Measurements from ENCODE around the gene LAPTM4A. TPM values are rescaled to one million over a fixed set of nuclear protein-coding genes. Genes with fewer than 3 reads are reported as not detected.

The LAPTM4A gene
- total RNA-seq, 1 donor from 2014 or later: 300 TPM

DNA sequence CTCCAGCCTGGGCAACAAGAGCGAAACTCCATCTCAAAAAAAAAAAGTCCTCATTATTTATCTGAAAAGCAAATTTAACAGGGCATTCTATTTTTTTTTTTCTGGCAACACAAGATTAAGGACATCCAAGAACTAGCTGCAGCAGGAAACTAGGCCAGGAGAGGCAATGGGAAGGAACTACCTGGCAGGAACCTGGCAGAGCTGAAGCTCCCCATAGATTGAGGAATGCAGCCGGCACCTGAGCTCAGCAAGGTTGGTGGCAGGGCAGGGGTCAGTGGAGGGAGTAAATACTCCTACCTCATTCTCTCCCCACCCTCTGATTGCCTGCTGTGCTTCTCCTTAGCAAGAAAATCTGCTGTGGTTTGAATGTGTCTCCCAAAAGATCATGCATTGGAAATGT is 30.4 kb upstream of the LAPTM4A start:
- FAIRE-seq: no peak
- H3K79me2 ChIP-seq (ENCODE audit: insufficient read depth, low read length): no peaks in the 10 kb centered on the region
- Mint-ChIP-seq H3K27me3 (ENCODE audit: low read depth, unreplicated experiment) (peaks cover 4% of the 10 kb centered on the region), H3K4me1 (ENCODE audit: low read depth, unreplicated experiment) (no peaks in the 10 kb centered on the region), H3K27ac (ENCODE audit: unreplicated experiment) (no peak overlapping the region), H3K36me3 (ENCODE audit: low read depth, unreplicated experiment) (peaks cover 4% of the 10 kb centered on the region), H3K9me3 (ENCODE audit: unreplicated experiment) (peaks cover 3% of the 10 kb centered on the region), H3K4me3 (ENCODE audit: unreplicated experiment) (no peak overlapping the region)
- no peak for TF ChIP-seq EZH2 (IDR thresholded peaks at IDR 0.05; ENCODE audit: insufficient read depth, low read length)
- TF ChIP-seq, protein P1, sequence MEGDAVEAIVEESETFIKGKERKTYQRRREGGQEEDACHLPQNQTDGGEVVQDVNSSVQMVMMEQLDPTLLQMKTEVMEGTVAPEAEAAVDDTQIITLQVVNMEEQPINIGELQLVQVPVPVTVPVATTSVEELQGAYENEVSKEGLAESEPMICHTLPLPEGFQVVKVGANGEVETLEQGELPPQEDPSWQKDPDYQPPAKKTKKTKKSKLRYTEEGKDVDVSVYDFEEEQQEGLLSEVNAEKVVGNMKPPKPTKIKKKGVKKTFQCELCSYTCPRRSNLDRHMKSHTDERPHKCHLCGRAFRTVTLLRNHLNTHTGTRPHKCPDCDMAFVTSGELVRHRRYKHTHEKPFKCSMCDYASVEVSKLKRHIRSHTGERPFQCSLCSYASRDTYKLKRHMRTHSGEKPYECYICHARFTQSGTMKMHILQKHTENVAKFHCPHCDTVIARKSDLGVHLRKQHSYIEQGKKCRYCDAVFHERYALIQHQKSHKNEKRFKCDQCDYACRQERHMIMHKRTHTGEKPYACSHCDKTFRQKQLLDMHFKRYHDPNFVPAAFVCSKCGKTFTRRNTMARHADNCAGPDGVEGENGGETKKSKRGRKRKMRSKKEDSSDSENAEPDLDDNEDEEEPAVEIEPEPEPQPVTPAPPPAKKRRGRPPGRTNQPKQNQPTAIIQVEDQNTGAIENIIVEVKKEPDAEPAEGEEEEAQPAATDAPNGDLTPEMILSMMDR (IDR thresholded peaks at IDR 0.05; ENCODE audit: insufficient read depth, low read depth, low read length): no peak
- no peaks in the 10 kb centered on the region for H3K27me3 ChIP-seq (ENCODE audit: insufficient read depth, low read length)
- H3K4me1 ChIP-seq (ENCODE audit: insufficient read depth, low read length): no peaks in the 10 kb centered on the region
- DNase-seq (ENCODE audit: low read depth): no peak
- H2AFZ ChIP-seq (ENCODE audit: low read depth, low read length): no peak overlapping the region
- H3K9ac ChIP-seq (ENCODE audit: low read length): no peak overlapping the region
- H3K27ac ChIP-seq (ENCODE audit: low read depth, low read length): no peak overlapping the region
- no peaks in the 10 kb centered on the region for H3K36me3 ChIP-seq (ENCODE audit: insufficient read depth, low read length)
- H3K9me3 ChIP-seq (ENCODE audit: insufficient read depth, low read depth, low read length): peaks cover 1% of the 10 kb centered on the region
- H3K4me2 ChIP-seq (ENCODE audit: low read length): no peak overlapping the region
- no peak overlapping the region for H3K4me3 ChIP-seq (ENCODE audit: insufficient read depth, low read depth, low read length)
- no peaks in the 10 kb centered on the region for H4K20me1 ChIP-seq (ENCODE audit: insufficient read depth, low read length)

DNA sequence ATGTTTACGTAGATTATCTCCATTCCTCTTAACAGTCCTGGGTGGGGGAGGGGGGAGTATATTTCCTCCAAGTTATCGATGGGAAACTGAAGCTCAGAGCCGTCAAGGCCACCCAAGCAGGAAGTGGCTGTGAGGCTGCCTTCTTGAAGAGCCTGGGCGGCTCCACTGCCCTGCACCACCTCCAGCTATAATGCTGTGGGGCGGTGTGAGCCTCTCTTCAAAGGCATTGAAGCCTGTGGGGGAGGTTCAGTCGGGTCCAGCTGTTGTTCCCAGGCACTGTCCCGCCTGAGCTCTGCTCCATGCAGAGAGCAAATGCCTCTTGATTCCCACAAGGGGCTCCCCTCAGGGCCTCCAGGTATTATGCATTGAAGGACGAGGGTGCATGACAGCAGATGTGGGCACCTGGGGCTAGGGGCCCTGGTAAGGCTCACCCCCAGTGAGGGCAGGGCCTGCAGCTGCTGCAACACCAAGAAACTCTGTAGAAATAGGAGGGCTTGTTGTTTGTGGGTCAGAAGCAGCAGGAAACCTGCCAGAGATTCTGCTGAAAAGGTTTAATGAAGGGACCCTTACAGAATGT is 29.5 kb upstream of the LAPTM4A start:
- Mint-ChIP-seq H3K27me3 (ENCODE audit: low read depth, unreplicated experiment) (peaks cover 4% of the 10 kb centered on the region), H3K27ac (ENCODE audit: unreplicated experiment) (no peak overlapping the region), H3K4me1 (ENCODE audit: low read depth, unreplicated experiment) (no peaks in the 10 kb centered on the region), H3K36me3 (ENCODE audit: low read depth, unreplicated experiment) (peaks cover 4% of the 10 kb centered on the region), H3K4me3 (ENCODE audit: unreplicated experiment) (no peak overlapping the region), H3K9me3 (ENCODE audit: unreplicated experiment) (peaks cover 3% of the 10 kb centered on the region)
- Histone ChIP-seq H3K4me1 (ENCODE audit: insufficient read depth, low read length) (no peaks in the 10 kb centered on the region), H3K79me2 (ENCODE audit: insufficient read depth, low read length) (no peaks in the 10 kb centered on the region), H3K4me3 (ENCODE audit: insufficient read depth, low read depth, low read length) (no peak overlapping the region), H3K27ac (ENCODE audit: low read depth, low read length) (no peak overlapping the region), H2AFZ (ENCODE audit: low read depth, low read length) (no peak overlapping the region), H3K9me3 (ENCODE audit: insufficient read depth, low read depth, low read length) (peaks cover 3% of the 10 kb centered on the region), H3K27me3 (ENCODE audit: insufficient read depth, low read length) (no peaks in the 10 kb centered on the region), H3K4me2 (ENCODE audit: low read length) (no peak overlapping the region), H4K20me1 (ENCODE audit: insufficient read depth, low read length) (no peaks in the 10 kb centered on the region), H3K9ac (ENCODE audit: low read length) (no peak overlapping the region), H3K36me3 (ENCODE audit: insufficient read depth, low read length) (no peaks in the 10 kb centered on the region)
- TF ChIP-seq EZH2 (IDR thresholded peaks at IDR 0.05; ENCODE audit: insufficient read depth, low read length): no peak
- TF ChIP-seq, protein P1 (IDR thresholded peaks at IDR 0.05; ENCODE audit: insufficient read depth, low read depth, low read length): no peak
- DNase-seq (ENCODE audit: low read depth): no peak
- FAIRE-seq: no peak

DNA sequence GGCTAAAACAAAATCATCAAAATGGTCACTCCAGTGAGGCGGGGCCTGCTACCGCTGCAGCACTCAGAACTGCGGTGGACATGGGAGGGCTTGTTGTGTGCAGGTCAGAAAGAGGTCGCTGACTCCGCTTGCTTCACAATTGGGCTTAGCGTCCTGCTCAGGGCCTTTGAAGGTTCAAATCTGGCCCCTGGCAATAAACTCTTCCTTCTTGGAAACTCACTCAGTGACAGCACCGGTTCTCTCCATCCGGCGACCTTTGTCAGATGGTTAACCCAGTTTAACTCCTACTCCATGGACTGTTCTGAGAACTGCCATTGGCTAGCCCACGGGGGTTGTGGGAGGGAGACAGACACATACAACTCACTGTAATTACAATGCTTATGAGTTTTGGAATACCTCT is 29.0 kb upstream of the LAPTM4A start:
- DNase-seq (ENCODE audit: low read depth) (no peak), FAIRE-seq (no peak)
- H3K27me3 Mint-ChIP-seq (ENCODE audit: low read depth, unreplicated experiment): peaks cover 4% of the 10 kb centered on the region
- no peak overlapping the region for H3K27ac Mint-ChIP-seq (ENCODE audit: unreplicated experiment)
- no peaks in the 10 kb centered on the region for H3K4me1 Mint-ChIP-seq (ENCODE audit: low read depth, unreplicated experiment)
- Histone ChIP-seq H2AFZ (ENCODE audit: low read depth, low read length) (no peak overlapping the region), H3K9ac (ENCODE audit: low read length) (no peak overlapping the region), H3K9me3 (ENCODE audit: insufficient read depth, low read depth, low read length) (peaks cover 3% of the 10 kb centered on the region), H3K4me2 (ENCODE audit: low read length) (no peak overlapping the region), H4K20me1 (ENCODE audit: insufficient read depth, low read length) (no peaks in the 10 kb centered on the region), H3K4me1 (ENCODE audit: insufficient read depth, low read length) (no peaks in the 10 kb centered on the region), H3K27ac (ENCODE audit: low read depth, low read length) (no peak overlapping the region), H3K79me2 (ENCODE audit: insufficient read depth, low read length) (no peaks in the 10 kb centered on the region), H3K27me3 (ENCODE audit: insufficient read depth, low read length) (no peaks in the 10 kb centered on the region), H3K36me3 (ENCODE audit: insufficient read depth, low read length) (no peaks in the 10 kb centered on the region), H3K4me3 (ENCODE audit: insufficient read depth, low read depth, low read length) (no peak overlapping the region)
- no peak overlapping the region for H3K4me3 Mint-ChIP-seq (ENCODE audit: unreplicated experiment)
- no peak for TF ChIP-seq EZH2 (IDR thresholded peaks at IDR 0.05; ENCODE audit: insufficient read depth, low read length)
- TF ChIP-seq, protein P1 (IDR thresholded peaks at IDR 0.05; ENCODE audit: insufficient read depth, low read depth, low read length): no peak
- H3K9me3 Mint-ChIP-seq (ENCODE audit: unreplicated experiment): peaks cover 3% of the 10 kb centered on the region
- H3K36me3 Mint-ChIP-seq (ENCODE audit: low read depth, unreplicated experiment): peaks cover 4% of the 10 kb centered on the region
